Measurements from ENCODE around the gene APBA1. TPM values are rescaled to one million over a fixed set of nuclear protein-coding genes. Genes with fewer than 3 reads are reported as not detected.

APBA1 gene
- total and polyA plus RNA-seq, 2 of the 8 experiments (the other 6 are each of a cell fraction or from before 2014, with no cell fraction given), result 0.36 to 0.60 TPM

- TF ChIP-seq E2F6 (IDR thresholded peaks at IDR 0.05), result no peak
- no peak for TF ChIP-seq EZH2 (IDR thresholded peaks at IDR 0.05; ENCODE audit: low read depth, low read length, severe bottlenecking)
- no peak for TF ChIP-seq CHD2 (IDR thresholded peaks at IDR 0.05; ENCODE audit: low read length)
Observed at GRCh38 chr9:69582018-69582417, 90.2 kb downstream of the APBA1 start (continued).

Data from H1 (cell line).